Ascending aorta (tissue), 2 donors: Measurements from ENCODE around the gene CACNA2D3. TPM values are rescaled to one million over a fixed set of nuclear protein-coding genes. Genes with fewer than 3 reads are reported as not detected.

Source experiments
- DNase-seq, 2 donors: peaks; one replicate each; pipeline ENCODE4 v3.0.0-alpha.2; 2019; ENCODE audit warnings: low spot score in 2 of 2
- H3K27ac ChIP-seq, 2 donors: fragments of 200-600 bp; sonication (generic); one replicate each; pipeline ENCODE4 v1.5.1; 2016 to 2017; ENCODE audit warnings: mild to moderate bottlenecking in 1 of 2
- H3K27me3 ChIP-seq: fragments of 200-600 bp; sonication (generic); one replicate; pipeline ENCODE4 v1.5.1; 2017
- H3K36me3 ChIP-seq, 2 donors: fragments of 200-600 bp; sonication (generic); one replicate each; pipeline ENCODE4 v1.5.1; 2016
- H3K4me1 ChIP-seq, 2 donors: fragments of 200-600 bp; sonication (generic); one replicate each; pipeline ENCODE4 v1.5.1; 2016 to 2017; ENCODE audit warnings: mild to moderate bottlenecking in 1 of 2
- H3K4me3 ChIP-seq, 2 donors: fragments of 200-600 bp; sonication (generic); one replicate each; pipeline ENCODE4 v1.5.1; 2016 to 2017; ENCODE audit warnings: mild to moderate bottlenecking in 1 of 2
- H3K9me3 ChIP-seq, 2 donors: fragments of 200-600 bp; sonication (generic); one replicate each; pipeline ENCODE4 v1.5.1; 2016
- intact Hi-C: fragments of 100-400 bp; cut with DNase I; formaldehyde crosslinking; loops from one replicate; pipeline ENCODE4 v1.15.1; 2023
- total RNA-seq: library from RNA; depleted of rRNA; stranded (reverse); fragments of >200 nt; gene quantifications from one replicate; pipeline ENCODE4 v1.1.0, GENCODE V29; 2016
- TF ChIP-seq, protein P1 (sequence below), 3 experiments: fragments of 200-600 bp in 2 of 3; fragments of 450-650 bp in 1 of 3; sonication (generic) in 2 of 3; IDR thresholded peaks; one replicate each; pipeline ENCODE4 v1.5.1; 2016 to 2019; ENCODE audit warnings: antibody characterized with exemption in 3 of 3, mild to moderate bottlenecking in 1 of 3, moderate library complexity in 1 of 3

Gene CACNA2D3
- total RNA-seq, 1 donor from 2014 or later, result not detected

DNA sequence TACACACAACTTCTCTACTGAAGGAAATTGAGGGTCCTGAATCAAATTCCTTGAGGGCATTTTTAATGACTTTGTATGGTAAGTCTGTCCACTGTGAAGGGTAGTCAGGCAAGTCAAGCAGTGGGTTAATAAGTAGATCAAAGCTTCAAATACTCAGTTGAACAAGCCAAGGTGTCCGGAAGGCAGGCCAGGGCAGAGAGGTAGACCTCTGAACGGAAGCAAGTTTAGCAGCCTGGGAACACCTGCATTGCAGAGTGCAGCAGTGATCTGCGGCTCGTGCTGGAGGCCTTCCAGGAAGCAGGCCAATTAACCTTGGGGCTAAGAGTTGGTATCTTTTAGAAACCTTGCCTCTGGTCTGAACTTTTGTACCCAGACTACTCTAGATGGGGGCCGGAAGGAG, 661.7 kb downstream of the CACNA2D3 start:
- Histone ChIP-seq H3K4me1 (no peaks in the 10 kb centered on the region), H3K27me3 (no peaks in the 10 kb centered on the region), H3K36me3 (no peaks in the 10 kb centered on the region), H3K27ac (no peak overlapping the region), H3K4me3 (no peak overlapping the region), H3K9me3 (no peaks in the 10 kb centered on the region)
- DNase-seq, result no peak
- TF ChIP-seq, protein P1, sequence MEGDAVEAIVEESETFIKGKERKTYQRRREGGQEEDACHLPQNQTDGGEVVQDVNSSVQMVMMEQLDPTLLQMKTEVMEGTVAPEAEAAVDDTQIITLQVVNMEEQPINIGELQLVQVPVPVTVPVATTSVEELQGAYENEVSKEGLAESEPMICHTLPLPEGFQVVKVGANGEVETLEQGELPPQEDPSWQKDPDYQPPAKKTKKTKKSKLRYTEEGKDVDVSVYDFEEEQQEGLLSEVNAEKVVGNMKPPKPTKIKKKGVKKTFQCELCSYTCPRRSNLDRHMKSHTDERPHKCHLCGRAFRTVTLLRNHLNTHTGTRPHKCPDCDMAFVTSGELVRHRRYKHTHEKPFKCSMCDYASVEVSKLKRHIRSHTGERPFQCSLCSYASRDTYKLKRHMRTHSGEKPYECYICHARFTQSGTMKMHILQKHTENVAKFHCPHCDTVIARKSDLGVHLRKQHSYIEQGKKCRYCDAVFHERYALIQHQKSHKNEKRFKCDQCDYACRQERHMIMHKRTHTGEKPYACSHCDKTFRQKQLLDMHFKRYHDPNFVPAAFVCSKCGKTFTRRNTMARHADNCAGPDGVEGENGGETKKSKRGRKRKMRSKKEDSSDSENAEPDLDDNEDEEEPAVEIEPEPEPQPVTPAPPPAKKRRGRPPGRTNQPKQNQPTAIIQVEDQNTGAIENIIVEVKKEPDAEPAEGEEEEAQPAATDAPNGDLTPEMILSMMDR (IDR thresholded peaks at IDR 0.05), result no peak
- intact Hi-C loops, result no loop called here

DNA sequence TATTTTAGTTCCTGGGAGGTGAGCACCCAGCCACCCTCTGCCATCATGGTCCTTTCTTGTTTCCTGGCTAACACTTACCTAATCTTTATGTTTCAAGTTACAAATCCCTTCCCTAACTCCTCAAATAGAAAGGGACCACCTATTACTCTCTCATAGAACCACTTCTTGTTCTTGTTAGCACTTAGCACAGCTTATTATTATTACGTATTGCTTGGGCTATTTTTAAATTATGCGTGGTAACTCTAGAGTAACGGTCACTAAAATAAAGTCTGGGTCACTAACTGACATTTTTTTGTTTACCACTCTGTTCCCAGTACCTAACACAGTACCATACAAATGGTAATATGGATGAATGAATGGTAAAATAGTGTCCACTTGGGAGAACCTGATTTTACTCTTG, 663.6 kb downstream of the CACNA2D3 start:
- intact Hi-C loops, result no loop called here
- H3K4me3 ChIP-seq, result no peak overlapping the region
- no peaks in the 10 kb centered on the region for H3K4me1 ChIP-seq

DNA sequence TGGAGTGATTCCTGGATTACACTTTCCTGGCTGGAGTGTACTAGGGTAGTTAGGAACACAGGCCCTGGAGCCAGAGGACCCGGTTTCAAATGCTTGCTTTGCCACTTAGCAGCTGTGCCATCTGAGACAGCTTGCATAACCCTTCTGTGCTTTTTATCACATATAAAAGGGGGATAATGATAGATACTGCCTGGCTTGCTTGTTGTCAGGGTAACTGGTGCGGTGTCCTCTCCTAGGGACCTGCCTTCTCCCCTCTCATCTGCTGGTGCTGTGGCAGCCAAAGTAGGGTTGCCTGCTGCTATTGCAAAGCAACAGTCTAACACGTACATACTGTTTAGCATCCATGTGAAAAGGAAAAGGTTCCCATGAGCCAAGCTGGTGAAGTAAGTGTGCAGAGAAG, 667.7 kb downstream of the CACNA2D3 start:
- no peaks in the 10 kb centered on the region for H3K36me3 ChIP-seq
- H3K4me3 ChIP-seq, result no peak overlapping the region
- no peaks in the 10 kb centered on the region for H3K4me1 ChIP-seq
- H3K27ac ChIP-seq, result no peak overlapping the region
- DNase-seq, result no peak
- H3K9me3 ChIP-seq, result no peaks in the 10 kb centered on the region
- TF ChIP-seq, protein P1 (IDR thresholded peaks at IDR 0.05), result no peak
- intact Hi-C loops, result no loop called here
- H3K27me3 ChIP-seq, result no peaks in the 10 kb centered on the region

More for the DNA sequence above, 663.6 kb downstream of the CACNA2D3 start:
- no peak for DNase-seq
- Histone ChIP-seq H3K27me3 (no peaks in the 10 kb centered on the region), H3K27ac (no peak overlapping the region), H3K36me3 (no peaks in the 10 kb centered on the region), H3K9me3 (no peaks in the 10 kb centered on the region)
- TF ChIP-seq, protein P1 (IDR thresholded peaks at IDR 0.05), result no peak

DNA sequence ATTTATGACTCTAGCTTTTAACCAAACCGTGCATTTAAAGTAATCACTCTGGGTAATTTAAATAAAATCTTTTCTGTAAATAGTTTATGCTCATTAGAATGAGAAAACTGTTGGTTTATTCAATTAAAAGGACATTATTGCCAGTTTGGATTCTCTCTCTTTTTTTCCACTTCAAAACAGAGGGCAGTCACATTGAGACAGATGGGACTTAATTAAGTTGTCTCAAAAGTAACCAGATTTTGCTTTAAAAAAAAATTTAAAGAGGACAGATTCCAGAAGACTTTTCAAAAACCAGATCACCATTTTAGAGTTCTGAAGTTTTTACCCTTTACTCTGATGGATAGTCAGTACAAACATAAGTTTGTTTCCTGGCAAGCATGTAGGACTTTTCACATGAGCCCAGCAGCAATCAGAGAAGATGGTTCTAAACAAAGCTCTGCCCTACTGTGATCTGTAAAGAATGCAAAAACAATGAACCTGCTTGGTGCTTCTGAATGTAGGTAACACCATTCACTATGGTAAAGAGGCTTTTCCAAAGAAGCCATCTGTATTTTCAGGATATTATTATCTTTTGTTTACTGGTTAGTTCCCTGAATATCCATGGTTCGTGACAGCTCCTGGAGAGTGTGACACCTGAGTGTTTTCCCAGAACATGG, 669.3 kb downstream of the CACNA2D3 start:
- DNase-seq, result no peak
- intact Hi-C loops, result no loop called here
- H3K9me3 ChIP-seq, result no peaks in the 10 kb centered on the region
- TF ChIP-seq, protein P1 (IDR thresholded peaks at IDR 0.05), result no peak
- no peaks in the 10 kb centered on the region for H3K36me3 ChIP-seq
- H3K27me3 ChIP-seq, result no peaks in the 10 kb centered on the region
- H3K4me3 ChIP-seq, result no peak overlapping the region
- H3K4me1 ChIP-seq, result no peaks in the 10 kb centered on the region
- H3K27ac ChIP-seq, result no peak overlapping the region

DNA sequence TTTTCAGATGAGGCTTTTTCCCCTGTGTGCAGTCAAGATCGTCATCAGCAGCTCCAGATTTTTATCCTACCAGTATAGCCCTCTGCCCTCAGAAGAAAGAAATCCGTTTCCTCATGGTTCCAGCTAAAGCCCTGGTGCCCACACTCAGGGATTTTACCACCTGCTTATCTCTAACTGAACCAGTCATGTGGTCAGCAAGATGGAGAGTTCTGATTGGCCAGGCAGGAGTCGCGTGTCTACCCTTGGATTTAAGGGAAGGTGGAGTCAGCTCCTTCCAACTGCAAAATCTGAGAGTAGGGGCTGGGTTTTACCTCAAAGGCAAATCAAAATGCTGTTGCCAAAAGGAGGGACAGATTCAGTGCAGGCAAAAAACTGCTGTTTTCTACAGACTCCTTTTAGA, 670.2 kb downstream of the CACNA2D3 start:
- DNase-seq, result no peak
- TF ChIP-seq, protein P1 (IDR thresholded peaks at IDR 0.05), result no peak
- intact Hi-C loops, result no loop called here

DNA sequence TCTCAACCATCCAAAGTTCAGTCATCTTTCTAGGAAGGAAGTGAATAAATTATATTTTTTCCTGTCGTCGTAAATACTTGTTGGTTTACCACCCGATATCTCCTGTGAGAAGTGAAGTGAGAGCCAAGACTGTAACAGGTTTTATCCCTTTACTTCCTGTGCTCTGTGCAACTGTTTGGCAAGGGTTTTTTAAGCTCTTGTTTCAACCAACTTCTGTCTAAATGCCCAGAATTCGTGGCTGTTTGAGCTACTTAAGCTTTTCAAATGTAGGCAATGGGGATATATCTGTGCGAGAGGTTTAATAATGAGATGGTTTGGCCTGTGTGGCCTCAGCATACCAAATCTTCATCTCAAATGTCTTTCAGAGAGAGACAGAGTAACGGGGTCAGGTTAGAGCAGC, 670.8 kb downstream of the CACNA2D3 start:
- Histone ChIP-seq H3K9me3 (no peaks in the 10 kb centered on the region), H3K4me3 (no peak overlapping the region), H3K27ac (no peak overlapping the region), H3K27me3 (no peaks in the 10 kb centered on the region), H3K4me1 (no peaks in the 10 kb centered on the region), H3K36me3 (no peaks in the 10 kb centered on the region)
- intact Hi-C loops, result no loop called here
- no peak for DNase-seq
- TF ChIP-seq, protein P1 (IDR thresholded peaks at IDR 0.05), result no peak

More for the DNA sequence above, 670.2 kb downstream of the CACNA2D3 start:
- no peaks in the 10 kb centered on the region for H3K36me3 ChIP-seq
- H3K27ac ChIP-seq, result no peak overlapping the region
- no peaks in the 10 kb centered on the region for H3K4me1 ChIP-seq
- H3K4me3 ChIP-seq, result no peak overlapping the region
- H3K27me3 ChIP-seq, result no peaks in the 10 kb centered on the region
- H3K9me3 ChIP-seq, result no peaks in the 10 kb centered on the region
